ENCODE results near the gene CHURC1. TPM values are rescaled to one million over a fixed set of nuclear protein-coding genes. Genes with fewer than 3 reads are reported as not detected.

CHURC1 gene
- total and polyA plus RNA-seq, 2 of the 4 experiments (the other 2 are of a cell fraction), result 38.0 to 69.5 TPM

DNA sequence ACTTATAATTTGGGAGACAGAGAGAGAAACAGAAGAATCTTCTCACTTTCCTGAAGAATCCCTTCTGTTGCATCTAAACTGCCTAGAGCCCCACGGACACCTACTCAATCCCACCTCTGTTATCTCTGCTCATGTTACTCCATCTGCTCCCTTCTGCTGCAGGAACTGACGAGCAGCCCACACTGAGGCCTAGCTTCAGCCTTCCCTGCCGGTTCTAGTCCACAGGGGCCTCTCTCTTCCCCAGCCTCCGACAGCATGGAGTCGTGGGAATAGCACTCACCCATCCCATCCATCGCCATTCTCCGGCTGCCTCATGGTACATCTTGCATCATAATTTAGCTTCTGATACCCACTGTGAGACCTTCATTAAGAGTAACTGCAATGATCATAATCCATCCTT lies 53.9 kb downstream of the CHURC1 start:
- WGBS, 2 experiments (ENCODE audit: extremely low coverage in 2 of 2, insufficient read length in 1 of 2), result 78% methylated on average over 5 of the region's 7 CpGs; no CpG with 5 or more reads in 1 of the 2 experiments
- dilution Hi-C loops (cut with HindIII; ENCODE audit: low sequenced_read_pairs, unreplicated experiment), result no loop called here

More for the DNA sequence above, 53.9 kb downstream of the CHURC1 start:
- Histone ChIP-seq H4K91ac (ENCODE audit: insufficient read depth, low read depth, low read length) (no peak overlapping the region), H2AK5ac (ENCODE audit: low read depth, low read length) (no peak overlapping the region), H4K20me1 (ENCODE audit: insufficient read depth, low read length) (no peaks in the 10 kb centered on the region), H3K79me1 (ENCODE audit: low read depth in 1 of 2, low read length in 2 of 2) (no peaks in the 10 kb centered on the region; a peak in 2 of 4 replicates), H3K9me3 (ENCODE audit: control insufficient read depth, insufficient read depth, low read length) (no peaks in the 10 kb centered on the region), H3K4me2 (ENCODE audit: low read depth, low read length) (no peak overlapping the region), H2BK120ac (ENCODE audit: low read depth, low read length) (no peak overlapping the region), H3K9ac (ENCODE audit: low read depth, low read length) (no peak overlapping the region), H3K9me1 (ENCODE audit: insufficient read depth, low read length) (no peaks in the 10 kb centered on the region), H2AK9ac (replicated peaks; ENCODE audit: low read depth, low read length, poor library complexity) (no peak overlapping the region), H3K27me3 (ENCODE audit: control insufficient read depth, insufficient read depth, low read length) (no peaks in the 10 kb centered on the region), H4K5ac (ENCODE audit: low read depth, low read length) (no peak overlapping the region), H3K36me3 (ENCODE audit: control insufficient read depth, insufficient read depth, low read length) (no peaks in the 10 kb centered on the region; the same call in 1 of the 2 replicates), H2BK5ac (ENCODE audit: low read depth, low read length, poor library complexity, severe bottlenecking) (no peak overlapping the region), H3K4me1 (ENCODE audit: control insufficient read depth, insufficient read depth, low read length) (peaks cover 6% of the 10 kb centered on the region), H3K14ac (replicated peaks; ENCODE audit: low read depth, low read length) (no peak overlapping the region), H3K18ac (ENCODE audit: low read depth, low read length) (no peak overlapping the region), H4K8ac (ENCODE audit: low read depth in 2 of 2, low read length in 2 of 2) (no peak overlapping the region), H3K27ac (ENCODE audit: insufficient read depth, low read length) (no peak overlapping the region), H2BK15ac (ENCODE audit: low read depth, low read length) (no peak overlapping the region), H3K4ac (ENCODE audit: low read depth, low read length) (no peak overlapping the region), H3K4me3 (ENCODE audit: insufficient read depth, low read depth, low read length) (no peak overlapping the region), H2BK20ac (ENCODE audit: low read depth, low read length) (no peak overlapping the region), H3K23ac (ENCODE audit: low read depth, low read length) (no peak overlapping the region), H3K56ac (ENCODE audit: extremely low read depth, insufficient read depth, low read length) (no peak overlapping the region), H2AFZ (replicated peaks; ENCODE audit: low read length, poor library complexity) (no peak overlapping the region)
- intact Hi-C loops (cut with micrococcal nuclease) (no loop called here), in situ Hi-C loops (cut with MboI; ENCODE audit: low sequenced_read_pairs) (no loop called here)
- TF ChIP-seq MAZ (IDR thresholded peaks at IDR 0.05; ENCODE audit: borderline replicate concordance, low read depth, low read length) (no peak), CEBPB (IDR thresholded peaks at IDR 0.05; ENCODE audit: low read depth, low read length) (0 out of 2 replicates have a peak, but pooled peaks have one; percentile 36)
- ChIA-PET POLR2A (ENCODE audit: unreplicated experiment) (no interaction called here), CTCF (no interaction called here)
- ATAC-seq (ENCODE audit: low read depth) (no peak), DNase-seq (no peak)
- BruUV-seq (replicated peaks), result no TSS peak
